ENCODE data around the gene GRIK2.

GRIK2 gene

DNA sequence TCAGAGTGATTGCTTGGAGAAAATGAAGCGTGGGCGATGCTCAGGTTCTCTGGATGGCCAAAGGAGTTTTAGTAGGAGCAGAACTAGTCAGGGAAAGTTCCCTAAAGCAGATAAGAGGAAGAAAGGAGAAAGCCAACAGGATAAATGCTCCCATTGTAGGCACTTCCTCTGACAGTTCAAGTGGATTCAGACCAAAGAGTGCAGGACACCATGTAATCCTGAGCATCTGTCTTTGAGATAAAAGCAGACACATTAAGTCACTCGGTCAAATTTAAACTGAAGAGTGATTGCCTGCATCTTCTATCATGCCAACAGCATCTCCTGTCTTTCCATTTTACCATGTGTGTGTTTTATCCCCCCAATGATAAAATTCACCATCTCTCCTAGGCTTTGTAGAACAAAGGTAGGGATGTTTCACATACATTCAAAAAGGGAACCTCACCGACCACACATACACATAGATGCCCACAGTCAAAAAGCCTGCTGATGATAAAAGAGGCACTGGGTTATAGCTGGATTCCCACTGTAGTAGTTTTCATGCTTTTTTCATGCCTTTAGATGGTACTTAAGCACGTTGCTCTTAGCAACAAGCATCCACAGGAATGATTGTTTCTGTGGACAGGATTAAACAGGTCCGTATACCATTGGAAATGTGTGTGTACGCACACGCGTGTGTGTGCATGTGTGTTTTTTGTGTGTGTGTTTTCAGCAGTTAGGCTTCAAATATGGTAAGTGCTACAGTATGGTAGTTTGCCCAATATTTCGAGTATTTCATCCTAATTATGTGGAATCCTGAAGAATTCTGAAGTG, 7.0 kb downstream of the GRIK2 start:
- no peak for DNase-seq (ENCODE audit: low spot score)

DNA sequence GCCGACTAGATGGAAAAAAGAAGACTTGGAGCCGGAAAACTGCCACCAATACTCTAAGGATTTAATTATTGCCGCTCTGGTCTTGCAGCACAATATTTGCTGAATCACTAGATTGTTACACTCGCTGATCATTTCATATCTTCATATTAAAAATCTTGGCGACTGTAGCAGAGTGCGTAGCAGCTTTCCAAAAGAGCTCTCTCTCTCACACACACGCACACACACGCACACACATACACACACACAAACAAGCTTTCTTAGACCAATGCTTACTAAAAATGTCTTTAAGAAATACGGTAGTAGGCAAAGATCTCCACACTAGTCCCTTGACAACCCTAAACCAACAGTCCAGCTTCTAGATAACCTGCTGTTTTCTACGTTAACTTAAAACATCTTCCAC, 7.7 kb downstream of the GRIK2 start:
- no peak for DNase-seq (ENCODE audit: low spot score)

DNA sequence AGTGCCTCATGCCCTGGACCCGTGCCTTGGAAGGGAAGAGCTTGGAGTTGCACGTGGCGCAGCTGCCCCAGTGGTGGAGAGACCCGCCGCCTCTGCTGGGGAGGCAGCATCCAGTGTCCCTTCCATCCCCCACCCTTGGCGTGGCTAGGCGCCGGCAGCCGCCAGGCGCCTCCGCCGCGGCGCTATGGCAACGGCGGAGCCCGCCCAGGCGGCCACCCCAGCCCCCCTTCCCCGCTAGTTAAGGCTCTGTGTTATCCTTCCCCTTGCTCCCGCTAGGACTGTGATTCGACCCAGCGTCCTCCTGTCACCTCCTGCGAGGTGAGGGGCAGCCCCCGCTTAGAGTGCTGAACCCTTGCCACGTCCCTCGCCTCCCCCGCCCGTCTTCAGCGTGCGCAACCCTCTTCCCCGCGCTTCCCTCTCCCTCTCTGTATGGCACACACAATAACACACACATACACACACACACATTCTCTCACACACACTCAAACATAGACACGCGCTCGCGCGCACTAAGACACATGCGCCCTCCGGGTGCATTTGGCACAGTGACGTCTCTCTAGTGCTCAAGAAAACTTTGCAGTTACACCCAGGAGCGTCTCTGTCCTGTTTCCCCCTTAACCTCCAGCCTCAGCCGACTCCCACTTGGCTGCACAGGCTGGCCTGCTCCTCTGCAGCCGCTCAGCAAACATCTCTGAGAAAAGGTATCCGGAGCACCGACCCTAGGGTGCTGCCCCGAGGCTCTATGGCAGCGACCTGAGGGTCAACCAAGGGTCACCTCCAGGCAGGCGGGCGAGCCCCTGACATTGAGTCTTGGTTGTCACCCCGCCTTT, 8.5 kb downstream of the GRIK2 start:
- no peak for DNase-seq (ENCODE audit: low spot score)

DNA sequence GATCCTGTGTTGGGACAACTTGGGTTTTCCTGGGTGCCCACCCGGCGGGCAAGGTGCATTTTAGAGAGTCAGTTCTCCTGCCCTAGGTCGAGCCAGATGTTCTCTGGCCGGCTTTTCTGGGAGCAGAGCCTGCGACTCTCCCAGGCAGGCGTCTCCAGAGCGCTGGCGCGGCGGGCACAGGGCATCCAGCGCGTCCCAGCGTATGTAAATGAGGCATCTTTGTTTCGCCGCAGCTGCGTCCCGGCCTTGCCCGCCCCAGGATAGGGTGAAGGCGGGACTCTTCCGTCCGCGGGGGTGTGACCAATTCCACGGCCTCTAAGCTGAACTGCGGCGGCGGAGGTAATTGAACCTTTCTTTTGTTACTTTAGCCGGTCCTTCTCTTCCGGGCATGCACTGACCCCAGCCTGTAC, 9.1 kb downstream of the GRIK2 start:
- DNase-seq (ENCODE audit: low spot score), result no peak

DNA sequence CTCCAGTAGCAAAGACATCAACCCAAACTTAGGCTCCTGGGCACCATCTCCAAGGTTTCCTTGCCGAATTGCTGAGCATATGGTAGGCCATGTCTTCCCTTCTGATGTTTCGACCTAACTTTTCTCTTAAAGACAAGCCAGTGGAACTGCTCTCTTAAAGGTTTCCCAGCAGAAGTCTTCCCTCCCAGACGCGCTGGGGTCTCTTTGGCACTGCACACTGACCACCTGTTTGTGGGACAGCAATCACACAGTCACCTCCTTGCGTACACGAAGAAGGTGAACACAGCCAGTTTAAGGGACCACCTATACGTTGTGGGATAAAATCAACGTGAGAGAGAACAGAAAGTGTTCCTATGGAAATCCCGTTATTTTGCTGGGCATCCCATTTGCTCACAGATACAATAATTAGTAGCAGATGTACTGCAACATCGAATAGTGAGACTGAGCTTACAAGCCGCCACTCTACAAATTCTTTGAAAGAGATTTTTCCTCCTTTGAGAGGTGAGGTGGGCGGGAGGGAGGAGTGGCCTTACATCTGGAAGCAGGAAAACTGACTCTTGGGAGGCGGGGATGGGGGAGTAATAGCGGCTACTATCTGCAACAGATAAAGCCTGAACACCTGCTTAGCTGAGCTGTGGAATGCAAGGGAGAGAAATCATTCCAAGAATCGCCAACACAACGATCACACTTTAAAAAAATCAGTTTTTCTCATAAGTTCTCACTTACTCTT, 9.9 kb downstream of the GRIK2 start:
- DNase-seq (ENCODE audit: low spot score), result no peak

DNA sequence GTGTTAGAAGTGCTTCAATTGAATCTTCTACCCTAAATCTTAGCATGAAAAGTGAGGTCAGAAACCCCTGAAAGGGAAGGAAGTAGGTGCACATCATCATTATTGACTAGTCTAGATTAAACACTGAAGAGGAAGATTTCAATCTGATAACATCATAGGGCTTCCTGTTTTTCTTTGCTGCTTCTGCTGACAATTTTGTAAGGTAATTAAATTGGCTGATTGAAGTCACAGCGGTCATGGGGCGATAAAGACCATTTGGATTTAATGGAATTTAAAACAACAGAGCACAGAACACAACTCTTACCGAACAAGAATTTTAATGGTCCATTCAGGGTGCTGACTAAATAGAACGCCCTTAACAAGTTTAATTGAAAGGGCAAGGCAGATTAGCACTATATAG, 11.3 kb downstream of the GRIK2 start:
- DNase-seq (ENCODE audit: low spot score), result no peak

DNA sequence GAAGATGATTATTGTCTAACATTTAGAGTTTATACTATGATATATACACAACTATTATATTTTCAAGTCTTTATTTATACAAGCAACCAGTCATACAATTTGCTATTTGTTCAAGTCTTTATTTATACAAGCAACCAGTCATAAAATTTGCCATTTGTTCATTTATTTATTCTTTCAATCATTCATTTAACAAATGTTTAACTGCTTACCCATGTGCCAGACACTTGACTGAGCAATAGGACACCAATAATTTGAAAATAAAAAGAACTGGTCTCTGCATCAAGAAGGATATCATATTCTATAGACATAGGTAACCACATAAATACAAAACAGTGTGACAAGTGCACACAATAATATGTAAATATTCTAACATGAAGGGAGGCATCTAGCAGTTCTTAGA, 20.3 kb downstream of the GRIK2 start:
- no peak for DNase-seq (ENCODE audit: low spot score)

DNA sequence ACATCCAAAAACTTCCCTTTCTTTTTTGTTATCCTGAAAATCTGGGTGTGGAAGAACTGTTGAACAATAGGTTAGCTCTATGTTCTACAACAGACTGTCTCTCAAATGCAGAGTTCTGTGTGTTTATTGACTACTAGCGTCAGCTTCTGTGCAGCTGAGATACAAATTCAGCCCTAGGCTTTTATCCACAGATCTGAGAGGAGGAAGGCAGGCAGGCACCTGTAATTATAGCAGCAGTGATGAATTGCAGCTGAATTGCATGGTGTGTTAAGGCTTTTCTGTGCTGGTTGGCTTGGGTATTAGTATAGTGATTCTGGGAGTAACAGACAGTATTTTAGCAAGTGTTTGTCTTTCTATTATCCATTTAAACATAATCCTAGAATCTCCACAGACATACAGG, 24.4 kb downstream of the GRIK2 start:
- no peak for DNase-seq (ENCODE audit: low spot score)

DNA sequence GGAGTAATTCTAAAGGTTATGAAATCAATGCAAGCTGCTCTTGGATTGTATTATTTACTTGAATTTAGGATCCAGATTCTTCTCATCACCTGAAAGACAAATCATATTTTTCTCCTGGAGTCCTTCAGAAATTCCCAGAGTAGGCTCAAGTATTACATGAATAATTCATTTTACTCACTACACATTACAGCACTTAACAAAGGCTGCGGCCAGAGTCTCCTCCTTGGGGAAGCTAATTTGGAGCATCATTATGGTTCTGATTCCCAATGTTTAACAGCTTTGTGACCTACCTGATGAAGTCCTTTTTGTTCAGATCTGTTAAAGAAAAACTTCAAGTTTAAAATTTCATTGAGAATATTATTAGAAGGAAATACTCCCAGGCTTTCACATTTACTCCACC, 28.7 kb downstream of the GRIK2 start:
- no peak for DNase-seq (ENCODE audit: low spot score)

DNA sequence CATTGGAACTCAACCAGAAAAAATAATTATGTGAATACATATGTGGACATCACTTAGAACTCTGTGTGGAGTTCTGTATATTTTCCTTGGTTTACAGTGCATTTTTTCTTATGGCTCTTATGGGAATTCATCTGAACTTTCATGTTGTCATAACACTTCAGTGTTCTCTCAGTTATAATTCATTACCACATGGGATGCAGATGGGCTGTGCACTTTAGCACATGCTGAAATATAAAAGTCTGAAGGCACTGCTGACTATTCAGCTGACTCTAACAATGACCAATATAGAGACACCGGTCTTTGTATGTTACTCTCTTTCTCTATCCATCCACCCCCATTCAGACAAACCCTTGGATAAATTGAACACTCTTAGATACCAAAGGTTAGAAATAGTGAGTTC, 29.3 kb downstream of the GRIK2 start:
- no peak for DNase-seq (ENCODE audit: low spot score)

DNA sequence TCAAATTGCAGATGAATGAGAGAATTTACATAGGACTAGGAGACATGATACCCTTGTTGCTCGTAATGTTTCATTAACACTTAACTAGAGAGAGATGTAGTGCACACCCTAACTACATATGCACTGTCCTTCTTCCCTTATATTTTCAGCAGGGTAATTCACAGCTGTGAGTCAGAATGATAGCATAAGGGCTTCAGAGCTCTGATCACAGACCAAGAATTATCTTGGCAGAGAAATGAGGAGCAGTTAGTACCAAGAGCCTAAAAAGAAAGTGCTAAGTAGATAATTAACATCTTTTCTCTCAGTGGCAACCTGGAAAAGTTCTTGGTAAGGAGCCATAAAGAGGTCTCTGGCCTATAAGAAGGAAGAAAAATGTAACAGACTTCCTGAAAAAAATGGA, 35.8 kb downstream of the GRIK2 start:
- no peak for DNase-seq (ENCODE audit: low spot score)

DNA sequence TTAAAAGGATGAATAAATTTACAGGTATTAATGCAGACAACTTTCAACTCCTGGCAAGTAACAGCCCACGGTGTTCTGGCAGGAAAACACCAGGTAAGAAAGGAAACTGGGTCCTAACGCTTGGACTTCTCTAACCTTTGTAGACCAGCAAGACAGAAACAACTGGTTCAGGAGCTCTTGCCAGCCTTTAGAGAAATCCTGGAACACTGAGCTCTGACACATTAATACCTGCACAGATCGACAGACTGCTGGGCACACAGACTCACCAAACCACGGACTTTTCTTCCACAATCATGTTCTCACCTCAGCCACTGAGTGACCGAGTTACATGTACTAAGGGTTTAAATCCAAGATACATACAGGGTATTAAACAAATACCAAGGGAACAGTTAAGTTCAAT, 36.3 kb downstream of the GRIK2 start:
- no peak for DNase-seq (ENCODE audit: low spot score)

DNA sequence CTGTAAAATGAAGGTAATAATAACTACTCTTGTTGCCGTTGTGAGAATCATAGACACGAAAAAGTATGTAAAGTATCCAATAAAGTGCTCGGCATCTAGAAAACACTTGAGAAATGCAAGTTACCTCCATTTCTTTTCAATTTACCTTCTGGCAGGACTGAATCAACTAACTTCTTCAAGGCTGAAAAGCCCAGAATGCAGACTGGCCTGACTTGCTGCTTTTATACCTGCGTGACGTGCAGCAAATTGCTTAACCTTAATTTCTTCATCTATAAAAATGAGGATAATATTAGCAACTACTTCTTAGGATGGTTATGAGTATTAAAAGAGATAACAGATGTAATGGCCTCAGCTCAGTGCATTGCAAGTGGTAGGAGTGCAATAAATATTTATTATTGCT, 39.6 kb downstream of the GRIK2 start:
- no peak for DNase-seq (ENCODE audit: low spot score)

DNA sequence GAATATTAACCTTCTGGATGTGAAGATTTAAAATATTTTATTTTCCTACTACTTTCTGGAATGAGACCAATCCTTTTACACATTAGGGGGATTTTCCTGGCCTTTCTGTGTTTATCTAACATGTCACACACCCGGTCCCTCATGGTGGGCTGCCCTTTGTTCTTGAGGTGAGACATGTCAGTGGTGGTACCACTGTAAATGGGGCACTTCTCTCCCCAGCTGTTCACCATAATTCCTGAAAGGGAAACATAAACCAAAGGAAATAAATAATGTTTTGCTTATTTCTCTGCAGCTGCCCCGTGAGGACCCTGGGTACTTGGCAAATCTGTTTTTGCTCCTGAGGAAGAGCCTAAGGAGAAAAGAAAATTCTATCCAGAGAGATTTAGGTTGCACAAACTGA, 41.1 kb downstream of the GRIK2 start:
- DNase-seq (ENCODE audit: low spot score), result no peak

DNA sequence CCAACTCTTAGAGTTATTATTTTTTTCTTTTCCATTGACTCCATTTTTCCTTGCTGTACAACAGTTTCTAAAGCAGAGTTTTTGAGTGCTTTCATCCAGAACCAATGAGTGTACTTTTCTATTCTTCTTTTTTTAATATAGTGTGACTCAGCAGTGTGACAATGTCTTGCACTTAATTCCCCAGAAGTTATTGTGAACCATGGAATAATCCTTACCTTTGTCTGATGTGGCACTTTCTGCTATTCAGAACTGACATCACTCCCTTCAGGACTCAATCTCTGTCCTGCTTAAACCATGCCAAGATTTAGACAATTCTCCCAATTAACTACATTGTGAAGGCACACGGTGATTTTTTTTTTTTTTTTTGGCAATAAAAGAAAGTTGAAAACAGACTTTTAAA, 41.5 kb downstream of the GRIK2 start:
- no peak for DNase-seq (ENCODE audit: low spot score)

DNA sequence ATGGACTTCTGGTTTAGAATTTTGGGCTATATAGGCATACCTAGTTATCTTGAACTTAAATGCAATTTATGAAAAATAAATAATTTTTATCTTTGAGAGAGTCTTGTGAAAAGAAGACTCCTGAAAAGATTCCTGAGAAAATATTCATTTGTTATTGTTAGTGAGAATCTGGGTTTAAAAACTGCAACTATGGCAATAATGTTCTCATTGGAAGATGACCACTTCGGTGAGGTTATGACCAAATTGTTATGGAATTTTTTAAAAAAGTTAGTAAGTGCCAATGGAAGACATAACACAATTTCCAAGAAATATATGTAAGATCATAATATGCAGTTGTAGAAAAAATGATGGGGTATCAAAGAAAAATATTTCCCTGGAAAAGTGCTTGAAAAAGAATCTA, 46.3 kb downstream of the GRIK2 start:
- DNase-seq (ENCODE audit: low spot score), result no peak

DNA sequence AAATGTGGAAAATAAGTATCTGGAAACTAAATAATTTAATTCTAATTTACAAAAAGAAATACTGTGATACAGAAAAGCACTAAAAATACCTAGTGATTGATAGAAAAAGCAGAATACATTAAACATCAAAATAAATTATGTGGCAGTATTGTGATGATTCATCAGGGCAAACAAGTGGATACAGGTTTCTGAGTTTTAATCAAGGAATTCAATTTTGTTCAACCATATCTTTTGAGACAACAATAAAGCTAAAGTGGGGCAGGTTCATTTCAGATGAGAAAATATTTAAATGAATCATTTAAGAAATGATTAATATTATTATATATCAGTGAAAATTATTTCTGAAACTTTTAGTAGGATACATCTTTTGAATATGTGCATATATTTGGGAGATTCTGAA, 49.8 kb downstream of the GRIK2 start:
- DNase-seq (ENCODE audit: low spot score), result no peak

DNA sequence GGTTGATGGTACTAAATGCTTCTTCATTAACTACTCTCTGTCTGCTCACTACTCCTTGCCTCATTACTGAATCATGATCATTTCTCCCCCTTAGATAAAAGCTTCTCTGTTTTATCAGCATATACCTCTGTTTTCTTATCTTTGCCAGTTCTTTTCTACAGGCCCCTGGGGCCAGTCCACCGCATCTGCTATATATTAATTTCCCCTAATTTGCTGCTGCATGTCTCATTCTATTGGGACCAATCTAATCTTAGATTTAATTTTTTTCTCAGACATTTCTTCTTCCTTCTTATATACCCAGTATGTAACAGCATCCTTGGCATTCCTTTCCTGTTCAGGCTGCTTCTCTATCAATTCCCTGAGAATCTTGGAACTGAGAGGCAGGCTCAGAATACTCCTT, 51.2 kb downstream of the GRIK2 start:
- no peak for DNase-seq (ENCODE audit: low spot score)

DNA sequence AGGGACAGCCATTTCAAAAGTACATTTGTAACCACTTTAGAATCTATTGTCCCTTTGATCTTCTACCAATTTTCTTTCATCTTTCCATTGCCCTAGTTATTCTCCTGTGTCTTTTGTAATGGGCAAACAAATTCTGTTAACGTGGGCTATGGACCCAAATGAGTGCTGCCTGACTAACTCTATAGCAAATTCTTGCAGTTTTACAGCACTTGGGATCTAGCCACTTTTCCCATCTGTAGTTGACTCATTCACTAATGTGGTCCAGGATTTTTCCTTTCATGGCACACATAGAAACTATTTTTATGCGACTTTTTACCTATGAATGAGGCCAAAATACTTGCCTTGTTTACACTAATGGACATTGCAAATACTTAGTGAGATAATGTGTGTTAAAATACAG, 52.0 kb downstream of the GRIK2 start:
- DNase-seq (ENCODE audit: low spot score), result no peak

DNA sequence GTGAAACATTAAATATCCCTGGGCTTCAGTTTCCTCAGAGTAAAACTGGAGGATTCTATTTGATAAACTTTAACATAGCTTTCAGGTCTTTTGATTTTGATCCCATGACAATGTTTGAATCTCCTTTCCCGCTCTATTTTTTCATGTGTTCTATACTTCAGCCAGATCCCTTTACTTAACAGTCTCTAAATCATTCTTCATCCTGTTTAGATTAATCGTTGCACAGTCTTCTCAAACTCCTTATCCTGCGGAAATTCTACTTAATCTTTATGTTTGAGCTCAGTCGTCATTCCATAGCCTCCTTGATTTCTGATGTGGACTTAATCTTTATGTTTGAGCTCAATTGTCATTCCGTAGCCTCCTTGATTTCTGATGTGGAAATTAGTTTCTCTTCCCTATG, 57.4 kb downstream of the GRIK2 start:
- DNase-seq (ENCODE audit: low spot score), result no peak

DNA sequence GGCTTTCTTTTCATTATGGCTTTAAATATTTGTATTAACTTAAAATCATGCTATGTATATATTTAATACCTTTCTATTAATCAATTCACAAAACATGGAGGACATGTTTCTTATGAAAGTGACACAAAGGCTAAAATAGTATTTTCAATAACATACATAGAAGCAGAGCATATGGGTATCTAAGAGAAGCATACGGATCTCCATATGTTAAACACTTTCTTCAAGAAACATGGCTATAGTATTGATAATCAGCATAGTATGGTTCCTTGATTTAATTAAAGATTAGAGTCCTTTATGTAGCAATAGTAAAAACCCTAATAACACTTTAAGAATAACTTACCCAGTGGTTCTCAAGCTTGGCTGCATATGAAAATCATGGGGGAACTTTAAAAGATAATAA, 58.5 kb downstream of the GRIK2 start:
- DNase-seq (ENCODE audit: low spot score), result no peak

DNA sequence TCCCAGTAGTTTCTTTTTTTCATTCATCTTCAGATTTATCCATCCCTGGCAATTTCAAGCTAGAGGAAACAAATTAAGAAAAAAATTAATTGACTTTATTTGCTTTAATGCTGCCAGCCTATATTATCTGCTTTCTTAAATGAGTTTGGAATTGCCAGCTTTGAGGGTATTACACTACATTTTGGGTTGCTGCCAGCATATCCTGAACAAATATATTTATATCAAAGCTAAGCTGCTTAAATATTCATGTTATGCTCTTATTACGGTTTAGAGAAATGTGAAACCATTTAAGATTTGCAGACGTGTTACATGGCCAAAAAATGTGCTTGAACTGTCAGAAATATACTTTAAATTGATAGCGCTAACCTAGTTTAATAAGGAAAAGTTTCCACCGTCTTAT, 59.7 kb downstream of the GRIK2 start:
- DNase-seq (ENCODE audit: low spot score), result no peak

DNA sequence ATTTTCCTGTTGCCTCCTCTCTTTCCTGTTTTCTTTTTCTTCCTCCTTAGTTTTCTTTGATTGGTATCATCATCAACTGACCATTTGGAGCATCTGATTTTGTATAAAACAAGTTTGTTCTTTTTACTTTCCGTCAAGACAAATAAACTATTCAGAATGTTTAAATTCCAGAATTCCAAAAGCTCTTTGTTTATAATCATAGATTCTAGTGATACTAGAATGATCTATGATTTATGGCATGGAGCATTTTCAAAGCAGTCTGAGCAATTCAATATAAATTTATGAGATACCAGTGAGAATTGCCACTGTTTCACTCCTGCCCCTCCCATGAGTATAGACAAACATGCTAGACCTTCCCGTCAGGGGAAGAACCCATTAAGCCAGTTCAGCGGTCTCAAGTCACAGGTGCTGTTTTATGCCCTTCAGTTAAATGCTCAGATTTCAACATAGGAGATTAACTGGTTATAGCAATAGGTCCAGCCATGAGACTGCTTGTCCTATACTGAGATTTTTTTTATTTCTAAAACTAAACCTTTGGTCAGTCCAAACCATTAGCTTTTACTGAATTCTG, 60.7 kb downstream of the GRIK2 start:
- no peak for DNase-seq (ENCODE audit: low spot score)

Data from putamen (tissue), 1 donor.